A549 (cell line): ENCODE results near the gene STIM1.

Experiments
- CTCF ChIP-seq: fragments of >200 bp; sonication (Bioruptor Twin); formaldehyde crosslinking; IDR thresholded peaks from 3 replicates; pipeline ENCODE4 v1.5.1; 2016
- HOXB5 ChIP-seq: fragments of 250-450 bp; sonication (Bioruptor Pico); IDR thresholded peaks from 2 replicates; pipeline ENCODE4 v1.5.0; 2020; ENCODE audit warnings: mild to moderate bottlenecking, moderate library complexity

- no peak for TF ChIP-seq CTCF
- no peak for TF ChIP-seq HOXB5 (CRISPR knock-in tag)
Measured at GRCh38 chr11:3902441-3902840, 47.0 kb downstream of the STIM1 start.
